IMR-90 (cell line): ENCODE data around the gene SIK1. TPM values are rescaled to one million over a fixed set of nuclear protein-coding genes. Genes with fewer than 3 reads are reported as not detected.
"Not testable (repeated sequence)": the region's sequence is repeated elsewhere in the genome, so short reads cannot be mapped to it uniquely, and the experiment has no call there.

Experiments
- ATAC-seq: fragments of 200-7000 bp; cut with Tn5 transposase; 2 replicates; pipeline ENCODE4 v1.9.1; 2020; ENCODE audit warnings: low read depth, mild to moderate bottlenecking, moderate library complexity
- BruUV-seq: library from RNA; stranded (reverse); fragments of 400-500 nt; replicated peaks from 2 replicates; lab custom pipeline; 2021; lab: Mats Ljungman, UMichigan
- CTCF ChIA-PET: fragments of 300-600 bp; formaldehyde crosslinking; extraction: SDS; loops from one replicate; lab custom pipeline; 2021; ENCODE audit warnings: antibody characterized with exemption; lab: Yijun Ruan, JAX
- POLR2A ChIA-PET: fragments of 300-600 bp; sonication (Branson Sonifier 250); formaldehyde crosslinking; loops from one replicate; lab custom pipeline; 2022; ENCODE audit warnings: antibody characterized with exemption; ENCODE audit not compliant: unreplicated experiment; lab: Charles Lee
- DNase-seq: peaks from one replicate; pipeline ENCODE4 v3.0.0; 2013
- H2AFZ ChIP-seq: replicated peaks from 2 replicates; pipeline ENCODE3; 2013; ENCODE audit warnings: low read length, mild to moderate bottlenecking; ENCODE audit not compliant: poor library complexity
- H2AK5ac ChIP-seq: 2 replicates; pipeline ENCODE4 v1.6.1; 2013; ENCODE audit warnings: low read depth, low read length, inconsistent platforms
- H2AK9ac ChIP-seq: replicated peaks from 2 replicates; pipeline ENCODE3; 2013; ENCODE audit warnings: mild to moderate bottlenecking, low read depth, low read length, moderate library complexity; ENCODE audit not compliant: poor library complexity
- H2BK120ac ChIP-seq: 2 replicates; pipeline ENCODE4 v1.6.1; 2013; ENCODE audit warnings: low read depth, low read length, inconsistent platforms
- H2BK15ac ChIP-seq: 3 replicates; pipeline ENCODE4 v1.6.1; 2013; ENCODE audit warnings: low read depth, low read length, inconsistent platforms
- H2BK20ac ChIP-seq: 2 replicates; pipeline ENCODE4 v1.6.1; 2013; ENCODE audit warnings: low read depth, mild to moderate bottlenecking, inconsistent platforms, low read length, moderate library complexity
- H2BK5ac ChIP-seq: 2 replicates; pipeline ENCODE4 v1.6.1; 2013; ENCODE audit warnings: mild to moderate bottlenecking, low read depth, low read length, inconsistent platforms; ENCODE audit not compliant: poor library complexity, severe bottlenecking
- H3K14ac ChIP-seq: replicated peaks from 2 replicates; pipeline ENCODE4 v1.6.1; 2013; ENCODE audit warnings: low read depth, low read length, inconsistent platforms
- H3K18ac ChIP-seq: 2 replicates; pipeline ENCODE4 v1.6.1; 2013; ENCODE audit warnings: low read depth, low read length, control low read depth
- H3K23ac ChIP-seq: 2 replicates; pipeline ENCODE4 v1.6.1; 2013; ENCODE audit warnings: low read depth, low read length, inconsistent platforms
- H3K27ac ChIP-seq: 2 replicates; pipeline ENCODE4 v1.5.1; 2013; ENCODE audit warnings: mild to moderate bottlenecking, control low read depth, low read length; ENCODE audit not compliant: insufficient read depth
- H3K27me3 ChIP-seq: 2 replicates; pipeline ENCODE4 v1.6.1; 2013; ENCODE audit warnings: low read length; ENCODE audit not compliant: control insufficient read depth, insufficient read depth
- H3K36me3 ChIP-seq: 2 replicates; pipeline ENCODE4 v1.6.1; 2013; ENCODE audit warnings: low read length, mixed read lengths; ENCODE audit not compliant: control insufficient read depth, insufficient read depth
- H3K4ac ChIP-seq: 2 replicates; pipeline ENCODE4 v1.6.1; 2013; ENCODE audit warnings: low read depth, low read length, inconsistent platforms
- H3K4me1 ChIP-seq: 2 replicates; pipeline ENCODE4 v1.6.1; 2013; ENCODE audit warnings: low read length, mixed read lengths; ENCODE audit not compliant: control insufficient read depth, insufficient read depth
- H3K4me2 ChIP-seq: 2 replicates; pipeline ENCODE4 v1.6.1; 2013; ENCODE audit warnings: low read depth, mild to moderate bottlenecking, control low read depth, low read length, moderate library complexity
- H3K4me3 ChIP-seq: 2 replicates; pipeline ENCODE4 v1.5.1; 2013; ENCODE audit warnings: low read depth, mild to moderate bottlenecking, control low read depth, low read length, moderate library complexity; ENCODE audit not compliant: insufficient read depth
- H3K56ac ChIP-seq: 2 replicates; pipeline ENCODE4 v1.6.1; 2013; ENCODE audit warnings: low read length, inconsistent platforms; ENCODE audit not compliant: insufficient read depth; ENCODE audit errors: extremely low read depth
- H3K79me1 ChIP-seq, 2 experiments: 2 replicates each; pipeline ENCODE4 v1.6.1; 2013; ENCODE audit warnings: low read length in 2 of 2, inconsistent platforms in 1 of 2, low read depth in 1 of 2
- H3K9ac ChIP-seq: 2 replicates; pipeline ENCODE4 v1.6.1; 2013; ENCODE audit warnings: low read depth, low read length, control low read depth
- H3K9me1 ChIP-seq: 2 replicates; pipeline ENCODE4 v1.6.1; 2013; ENCODE audit warnings: low read length, inconsistent platforms; ENCODE audit not compliant: insufficient read depth
- H3K9me3 ChIP-seq: 2 replicates; pipeline ENCODE4 v1.6.1; 2013; ENCODE audit warnings: low read length; ENCODE audit not compliant: control insufficient read depth, insufficient read depth
- H4K20me1 ChIP-seq: 2 replicates; pipeline ENCODE4 v1.6.1; 2013; ENCODE audit warnings: low read length, inconsistent platforms; ENCODE audit not compliant: insufficient read depth
- H4K5ac ChIP-seq: 2 replicates; pipeline ENCODE4 v1.6.1; 2013; ENCODE audit warnings: mild to moderate bottlenecking, low read depth, low read length, control low read depth
- H4K8ac ChIP-seq, 2 experiments: 2 replicates each; pipeline ENCODE4 v1.6.1; 2013; ENCODE audit warnings: low read depth in 2 of 2, low read length in 2 of 2, control low read depth in 1 of 2, inconsistent platforms in 1 of 2
- H4K91ac ChIP-seq: 2 replicates; pipeline ENCODE4 v1.6.1; 2013; ENCODE audit warnings: low read depth, low read length, inconsistent platforms; ENCODE audit not compliant: insufficient read depth
- WGBS, 2 experiments: methylation state at CpG; one replicate each; pipeline versions ENCODE4 v1.1.5 to v1.1.7; 2013; ENCODE audit warnings: missing lambda C conversion rate in 2 of 2; ENCODE audit not compliant: insufficient read length in 1 of 2; ENCODE audit errors: extremely low coverage in 2 of 2; 5-methylcytosine and 5-hydroxymethylcytosine counted together
- dilution Hi-C: fragments of 300-500 bp; cut with HindIII; formaldehyde crosslinking; loops from one replicate; pipeline ENCODE4 v1.14.3; 2018; ENCODE audit warnings: low sequenced_read_pairs; ENCODE audit not compliant: unreplicated experiment
- in situ Hi-C: fragments of 300-500 bp; cut with MboI; formaldehyde crosslinking; loops from 3 replicates; pipeline ENCODE4 v1.14.3; 2019; ENCODE audit warnings: low sequenced_read_pairs, inconsistent platforms, mixed read lengths
- intact Hi-C: fragments of 100-400 bp; cut with micrococcal nuclease; formaldehyde crosslinking; loops from 2 replicates; pipeline ENCODE4 v1.10.0; 2022
- polyA plus RNA-seq, 3 experiments: library from polyadenylated mRNA; depleted of rRNA; stranded (reverse); fragments of >200 nt; gene quantifications; 2 replicates each; pipeline ENCODE4 v1.2.3, GENCODE V29; 2012; ENCODE audit warnings: low replicate concordance in 1 of 3
- total RNA-seq: library from RNA; depleted of rRNA; stranded (reverse); fragments of >200 nt; gene quantifications from 2 replicates; pipeline ENCODE4 v1.2.3, GENCODE V29; 2012

Gene SIK1
- total and polyA plus RNA-seq, 2 of the 4 experiments (the other 2 are of a cell fraction): 0.54 to 1.9 TPM

- H4K91ac ChIP-seq, H3K23ac ChIP-seq, H2AK9ac ChIP-seq, BruUV-seq, H2BK5ac ChIP-seq, H3K18ac ChIP-seq, H3K9me1 ChIP-seq, H3K9ac ChIP-seq, H3K79me1 ChIP-seq, H3K4me3 ChIP-seq, CTCF ChIA-PET, H2AFZ ChIP-seq, H2BK20ac ChIP-seq, H3K27me3 ChIP-seq, intact Hi-C loops, H3K4ac ChIP-seq, H4K8ac ChIP-seq, H3K27ac ChIP-seq, H3K4me2 ChIP-seq, H2BK15ac ChIP-seq, H3K4me1 ChIP-seq, H2AK5ac ChIP-seq, in situ Hi-C loops, H4K20me1 ChIP-seq, ATAC-seq, H4K5ac ChIP-seq, H3K9me3 ChIP-seq, DNase-seq, POLR2A ChIA-PET, H2BK120ac ChIP-seq, H3K56ac ChIP-seq, H3K36me3 ChIP-seq, H3K14ac ChIP-seq, dilution Hi-C loops: not testable (repeated sequence)
- no CpG with 5 or more reads among the region's 13 CpGs for WGBS, 2 experiments
Measured at GRCh38 chr21:43460475-43460874, 33.5 kb upstream of the SIK1 start.

- H3K4me2 ChIP-seq, H2BK20ac ChIP-seq, H2BK5ac ChIP-seq, H3K18ac ChIP-seq, H3K27me3 ChIP-seq, H2BK15ac ChIP-seq, H4K91ac ChIP-seq, H3K9ac ChIP-seq, H2AK9ac ChIP-seq, intact Hi-C loops, H3K4ac ChIP-seq, H4K8ac ChIP-seq, H4K5ac ChIP-seq, H2AK5ac ChIP-seq, CTCF ChIA-PET, H3K4me3 ChIP-seq, H3K9me1 ChIP-seq, H3K27ac ChIP-seq, ATAC-seq, in situ Hi-C loops, H3K79me1 ChIP-seq, H3K36me3 ChIP-seq, H4K20me1 ChIP-seq, H2BK120ac ChIP-seq, BruUV-seq, H2AFZ ChIP-seq, DNase-seq, POLR2A ChIA-PET, H3K56ac ChIP-seq, H3K4me1 ChIP-seq, H3K9me3 ChIP-seq, H3K23ac ChIP-seq, H3K14ac ChIP-seq, dilution Hi-C loops: not testable (repeated sequence)
- no CpG with 5 or more reads among the region's 12 CpGs for WGBS, 2 experiments
Measured at GRCh38 chr21:43458995-43459394, 32.1 kb upstream of the SIK1 start.
